Peyer's patch (tissue), 4 donors: ENCODE results near the gene GPR119.

ENCODE experiments used
- POLR2A ChIP-seq, 2 donors: fragments of 450-650 bp; IDR thresholded peaks; one replicate each; pipeline ENCODE4 v1.5.1; 2017; ENCODE audit warnings: antibody characterized with exemption in 2 of 2, mild to moderate bottlenecking in 2 of 2, moderate library complexity in 2 of 2
- TF ChIP-seq, protein P1 (sequence below), 6 experiments: fragments of 450-650 bp in 4 of 6; fragments of 200-600 bp in 2 of 6; sonication (generic) in 1 of 6; IDR thresholded peaks; one replicate each; pipeline ENCODE4 v1.5.1; 2017 to 2019; ENCODE audit warnings: antibody characterized with exemption in 6 of 6, mild to moderate bottlenecking in 3 of 6, moderate library complexity in 1 of 6

DNA sequence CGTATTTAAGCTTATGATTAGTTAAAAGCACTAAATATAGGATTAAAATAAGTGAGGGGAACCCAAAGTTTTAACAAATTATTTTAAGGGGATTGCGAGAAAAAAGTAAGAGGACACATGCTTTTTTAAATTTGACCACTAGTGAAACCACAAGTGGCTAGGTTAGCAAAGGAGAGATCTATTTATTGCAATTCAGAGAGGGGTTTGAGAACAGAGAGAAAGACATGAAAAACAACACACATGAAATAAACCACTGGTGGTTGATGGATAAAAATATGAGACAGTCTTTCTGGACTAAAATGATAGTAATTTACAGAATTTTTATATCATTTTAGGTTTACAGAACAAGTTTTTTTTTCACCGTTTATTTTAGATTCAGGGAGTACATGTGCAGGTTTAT lies 33.9 kb downstream of the GPR119 start:
- TF ChIP-seq POLR2A (IDR thresholded peaks at IDR 0.05) = no peak
- TF ChIP-seq, protein P1, sequence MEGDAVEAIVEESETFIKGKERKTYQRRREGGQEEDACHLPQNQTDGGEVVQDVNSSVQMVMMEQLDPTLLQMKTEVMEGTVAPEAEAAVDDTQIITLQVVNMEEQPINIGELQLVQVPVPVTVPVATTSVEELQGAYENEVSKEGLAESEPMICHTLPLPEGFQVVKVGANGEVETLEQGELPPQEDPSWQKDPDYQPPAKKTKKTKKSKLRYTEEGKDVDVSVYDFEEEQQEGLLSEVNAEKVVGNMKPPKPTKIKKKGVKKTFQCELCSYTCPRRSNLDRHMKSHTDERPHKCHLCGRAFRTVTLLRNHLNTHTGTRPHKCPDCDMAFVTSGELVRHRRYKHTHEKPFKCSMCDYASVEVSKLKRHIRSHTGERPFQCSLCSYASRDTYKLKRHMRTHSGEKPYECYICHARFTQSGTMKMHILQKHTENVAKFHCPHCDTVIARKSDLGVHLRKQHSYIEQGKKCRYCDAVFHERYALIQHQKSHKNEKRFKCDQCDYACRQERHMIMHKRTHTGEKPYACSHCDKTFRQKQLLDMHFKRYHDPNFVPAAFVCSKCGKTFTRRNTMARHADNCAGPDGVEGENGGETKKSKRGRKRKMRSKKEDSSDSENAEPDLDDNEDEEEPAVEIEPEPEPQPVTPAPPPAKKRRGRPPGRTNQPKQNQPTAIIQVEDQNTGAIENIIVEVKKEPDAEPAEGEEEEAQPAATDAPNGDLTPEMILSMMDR (IDR thresholded peaks at IDR 0.05) = no peak
